ENCODE data around the gene COL17A1.

DNA sequence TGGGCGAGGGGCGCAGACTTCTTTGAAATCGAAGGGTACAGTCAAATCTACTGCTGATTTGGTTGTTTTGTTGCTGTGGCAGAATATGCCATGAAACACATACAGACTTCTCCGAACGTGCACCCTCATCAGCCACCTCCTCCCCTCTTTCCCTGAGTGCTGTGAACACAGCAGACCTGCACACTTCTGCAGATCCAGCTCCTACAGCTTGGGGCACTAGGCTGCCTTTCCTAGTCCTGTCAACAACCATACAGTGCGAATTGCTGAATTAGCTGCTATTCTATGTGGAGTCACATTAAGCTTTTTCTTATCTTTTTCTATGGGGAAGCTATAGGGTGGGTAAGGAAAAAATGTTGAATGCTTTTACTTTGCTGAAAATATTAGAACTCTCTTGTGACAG, 57.5 kb downstream of the COL17A1 start:
- TF ChIP-seq, protein P1, sequence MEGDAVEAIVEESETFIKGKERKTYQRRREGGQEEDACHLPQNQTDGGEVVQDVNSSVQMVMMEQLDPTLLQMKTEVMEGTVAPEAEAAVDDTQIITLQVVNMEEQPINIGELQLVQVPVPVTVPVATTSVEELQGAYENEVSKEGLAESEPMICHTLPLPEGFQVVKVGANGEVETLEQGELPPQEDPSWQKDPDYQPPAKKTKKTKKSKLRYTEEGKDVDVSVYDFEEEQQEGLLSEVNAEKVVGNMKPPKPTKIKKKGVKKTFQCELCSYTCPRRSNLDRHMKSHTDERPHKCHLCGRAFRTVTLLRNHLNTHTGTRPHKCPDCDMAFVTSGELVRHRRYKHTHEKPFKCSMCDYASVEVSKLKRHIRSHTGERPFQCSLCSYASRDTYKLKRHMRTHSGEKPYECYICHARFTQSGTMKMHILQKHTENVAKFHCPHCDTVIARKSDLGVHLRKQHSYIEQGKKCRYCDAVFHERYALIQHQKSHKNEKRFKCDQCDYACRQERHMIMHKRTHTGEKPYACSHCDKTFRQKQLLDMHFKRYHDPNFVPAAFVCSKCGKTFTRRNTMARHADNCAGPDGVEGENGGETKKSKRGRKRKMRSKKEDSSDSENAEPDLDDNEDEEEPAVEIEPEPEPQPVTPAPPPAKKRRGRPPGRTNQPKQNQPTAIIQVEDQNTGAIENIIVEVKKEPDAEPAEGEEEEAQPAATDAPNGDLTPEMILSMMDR (conservative IDR thresholded peaks at IDR 0.05; ENCODE audit: low read depth, low read length) = peak; percentile 47
- TF ChIP-seq EZH2phosphoT487 (IDR thresholded peaks at IDR 0.05; ENCODE audit: borderline replicate concordance, low read length) = no peak
- TF ChIP-seq EZH2 (IDR thresholded peaks at IDR 0.05; ENCODE audit: low read length, unreplicated experiment) = no peak
